Activated naive CD4-positive, alpha-beta T cell treated with anti-CD3 and anti-CD28 coated beads, Interleukin-2, amount 10 ng/mL, durations not matched to agents 7 days and 5 days (primary cell): ENCODE measurements around the gene ARL6IP5.

Experiments
- CTCF ChIA-PET: fragments of 350-600 bp; sonication (Branson Sonifier 250); formaldehyde crosslinking; loops from one replicate; lab custom pipeline; 2021; ENCODE audit warnings: antibody characterized with exemption; lab: Charles Lee
- DNase-seq: peaks from one replicate; pipeline ENCODE4 v3.0.0-alpha.2; 2020
- H3K27ac Mint-ChIP-seq: one replicate; pipeline ENCODE4 v1.8.0; 2021; ENCODE audit warnings: mild to moderate bottlenecking, moderate library complexity, mixed read lengths
- H3K27me3 Mint-ChIP-seq: one replicate; pipeline ENCODE4 v1.8.0; 2021; ENCODE audit warnings: mild to moderate bottlenecking, mixed read lengths
- H3K36me3 Mint-ChIP-seq: one replicate; pipeline ENCODE4 v1.8.0; 2021; ENCODE audit warnings: mixed read lengths
- H3K4me1 Mint-ChIP-seq: one replicate; pipeline ENCODE4 v1.8.0; 2021; ENCODE audit warnings: mixed read lengths
- H3K4me3 Mint-ChIP-seq: one replicate; pipeline ENCODE4 v1.8.0; 2021; ENCODE audit warnings: mild to moderate bottlenecking, moderate library complexity, mixed read lengths
- H3K9me3 Mint-ChIP-seq: one replicate; pipeline ENCODE4 v1.8.0; 2021; ENCODE audit warnings: mixed read lengths

Gene ARL6IP5, protein sequence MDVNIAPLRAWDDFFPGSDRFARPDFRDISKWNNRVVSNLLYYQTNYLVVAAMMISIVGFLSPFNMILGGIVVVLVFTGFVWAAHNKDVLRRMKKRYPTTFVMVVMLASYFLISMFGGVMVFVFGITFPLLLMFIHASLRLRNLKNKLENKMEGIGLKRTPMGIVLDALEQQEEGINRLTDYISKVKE

DNA sequence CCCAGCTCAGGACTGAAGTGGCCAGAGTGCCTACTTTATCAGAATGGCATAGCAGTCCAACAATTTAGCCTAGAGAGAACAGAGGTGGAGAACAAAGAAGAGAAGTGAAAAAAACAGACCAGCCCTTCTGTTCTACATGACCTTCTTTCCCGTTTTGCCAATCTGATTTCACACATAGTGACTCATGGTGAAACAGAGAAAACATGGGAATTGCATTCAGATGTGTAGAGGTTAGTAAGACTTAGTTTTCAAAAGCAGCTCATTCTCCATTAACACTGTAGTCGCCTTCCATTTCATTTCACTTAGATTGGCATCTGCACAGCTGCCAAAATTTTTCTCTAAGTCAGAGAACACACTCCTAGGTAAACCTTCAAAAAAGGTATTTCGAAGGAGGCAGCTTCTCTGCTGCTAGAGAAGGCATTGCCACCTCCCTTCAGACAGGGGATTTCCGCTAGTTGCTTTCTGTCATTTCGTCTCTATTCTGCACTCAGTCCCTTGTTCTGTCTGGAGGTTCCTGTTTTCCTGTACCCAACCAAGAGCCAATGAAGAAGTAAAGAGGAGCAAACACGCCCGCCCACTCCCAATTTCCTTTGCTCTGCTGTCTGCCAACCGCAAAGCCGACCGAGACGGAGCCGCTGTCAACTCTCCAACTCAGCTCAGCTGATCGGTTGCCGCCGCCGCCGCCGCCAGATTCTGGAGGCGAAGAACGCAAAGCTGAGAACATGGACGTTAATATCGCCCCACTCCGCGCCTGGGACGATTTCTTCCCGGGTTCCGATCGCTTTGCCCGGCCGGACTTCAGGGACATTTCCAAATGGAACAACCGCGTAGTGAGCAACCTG is at the start of gene ARL6IP5:
Gene ARL6IP5 (plus strand): TSS at position 612 of the 842 bp plus-strand sequence. CDS start 111 bp downstream, at position 723.
- peak within 1 kb of the TSS; percentile 99 for H3K27ac Mint-ChIP-seq
- peaks cover 29% of the 10 kb centered on the region for H3K36me3 Mint-ChIP-seq
- H3K4me3 Mint-ChIP-seq, result peak within 1 kb of the TSS; percentile 99
- H3K4me1 Mint-ChIP-seq, result peaks cover 62% of the 10 kb centered on the region
- CTCF ChIA-PET, result interaction anchor here (0.9 to 1.3 kb wide), 2 partner anchors 31 to 71 kb away, joined by 3 to 4 read pairs; partner anchors contain the start of gene EOGT
- H3K27me3 Mint-ChIP-seq, result no peaks in the 10 kb centered on the region
- peak; percentile 97 for DNase-seq
- no peaks in the 10 kb centered on the region for H3K9me3 Mint-ChIP-seq

DNA sequence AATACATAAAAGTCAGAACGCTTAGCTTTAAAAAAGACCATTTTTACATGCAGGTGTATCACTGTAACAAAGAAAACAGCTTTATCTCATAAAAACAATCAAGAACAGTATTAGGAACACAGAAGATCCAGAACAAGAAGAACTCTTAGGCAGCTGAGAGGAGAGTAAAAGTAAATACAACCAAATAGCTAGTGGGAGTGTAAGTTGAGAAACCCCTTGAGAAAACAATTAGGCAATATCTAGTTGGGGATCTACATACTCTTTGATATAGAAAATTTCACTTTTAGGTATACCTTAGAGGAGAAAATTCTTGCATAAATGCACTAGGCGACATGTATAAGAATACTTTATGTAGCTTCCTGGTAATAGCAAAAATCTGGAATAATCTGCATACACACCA is 40.1 kb upstream of the ARL6IP5 start:
- no peak overlapping the region for H3K27ac Mint-ChIP-seq
- DNase-seq, result no peak
- no peaks in the 10 kb centered on the region for H3K9me3 Mint-ChIP-seq
- no peaks in the 10 kb centered on the region for H3K27me3 Mint-ChIP-seq
- peaks cover 53% of the 10 kb centered on the region for H3K36me3 Mint-ChIP-seq
- CTCF ChIA-PET, result no interaction called here
- no peak overlapping the region for H3K4me3 Mint-ChIP-seq
- H3K4me1 Mint-ChIP-seq, result peaks cover 29% of the 10 kb centered on the region

DNA sequence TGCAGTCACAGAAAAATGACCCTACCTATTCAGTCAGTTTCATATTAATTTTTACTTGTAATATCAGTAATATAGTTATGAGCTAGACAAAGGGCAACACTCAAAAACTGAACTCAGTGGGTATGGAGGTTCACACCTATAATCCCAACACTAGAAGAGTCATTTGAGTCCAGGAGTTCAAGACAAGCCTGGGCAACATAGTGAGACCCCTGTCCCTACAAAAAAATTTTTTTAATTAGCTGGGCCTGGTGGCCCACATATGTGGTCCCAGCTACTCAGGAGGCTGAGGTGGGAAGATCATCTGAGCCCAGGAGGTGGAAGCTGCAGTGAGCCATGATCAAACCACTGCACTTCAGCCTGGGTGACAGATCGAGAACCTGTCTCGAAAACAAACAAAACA is 35.7 kb upstream of the ARL6IP5 start:
- CTCF ChIA-PET, result interaction anchor here (1.0 to 1.1 kb wide), 2 partner anchors 37 to 43 kb away, joined by 3 read pairs; no protein-coding TSS in a partner anchor
- H3K36me3 Mint-ChIP-seq, result peaks cover 53% of the 10 kb centered on the region
- H3K27me3 Mint-ChIP-seq, result no peaks in the 10 kb centered on the region
- peak overlapping the region; percentile 49 for H3K4me3 Mint-ChIP-seq
- H3K9me3 Mint-ChIP-seq, result no peaks in the 10 kb centered on the region
- no peak overlapping the region for H3K27ac Mint-ChIP-seq
- H3K4me1 Mint-ChIP-seq, result peaks cover 57% of the 10 kb centered on the region
- no peak for DNase-seq

DNA sequence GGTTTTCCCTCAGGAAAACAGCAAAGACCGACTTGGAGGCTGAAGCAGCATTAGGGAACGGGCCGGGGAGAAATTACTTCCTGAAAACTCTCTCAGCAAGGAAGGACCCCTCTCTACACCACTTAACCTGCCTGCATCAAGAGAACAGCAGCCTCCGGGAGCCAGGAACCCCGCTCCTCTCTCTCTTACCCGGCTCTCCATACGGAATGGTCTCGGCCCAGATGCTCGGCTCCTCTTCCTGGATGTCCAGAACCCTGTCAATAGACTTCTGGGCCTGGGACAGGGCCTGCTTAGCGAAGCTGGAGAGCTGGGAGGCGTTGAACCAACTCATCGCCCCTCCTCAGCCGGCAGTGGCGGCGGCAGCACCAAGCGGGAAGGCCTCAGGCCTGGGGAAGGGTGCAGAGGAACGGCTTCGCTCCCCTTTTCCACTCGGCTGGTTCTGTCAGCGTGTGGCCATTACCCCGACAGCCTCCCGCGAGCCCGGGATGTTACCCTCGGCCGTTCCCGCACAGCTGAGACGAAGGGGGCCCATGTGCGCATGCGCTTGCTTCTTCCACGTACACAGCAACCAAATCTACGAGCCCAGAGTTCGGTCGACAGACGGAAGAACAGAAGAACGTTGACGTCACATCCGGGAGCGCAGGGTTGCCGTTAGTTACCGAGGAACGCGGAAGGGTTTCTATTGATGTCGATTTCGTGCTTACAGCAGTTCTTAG is 32.8 kb upstream of the ARL6IP5 start, which contains the start of gene TMF1:
Gene TMF1 (minus strand): TSS at position 578 of the 716 bp plus-strand sequence. CDS start 247 bp downstream, at position 331.
- Mint-ChIP-seq H3K36me3 (peaks cover 51% of the 10 kb centered on the region), H3K9me3 (no peaks in the 10 kb centered on the region), H3K4me1 (peaks cover 55% of the 10 kb centered on the region), H3K27me3 (no peaks in the 10 kb centered on the region), H3K4me3 (peak within 1 kb of the TSS; percentile 99), H3K27ac (peak within 1 kb of the TSS; percentile 98)
- DNase-seq, result peak; percentile 99
- CTCF ChIA-PET, result interaction anchor here (0.8 to 2.1 kb wide), 7 partner anchors 13 to 40 kb away, joined by 3 to 5 read pairs (median 4); partner anchors contain the start of gene ARL6IP5

DNA sequence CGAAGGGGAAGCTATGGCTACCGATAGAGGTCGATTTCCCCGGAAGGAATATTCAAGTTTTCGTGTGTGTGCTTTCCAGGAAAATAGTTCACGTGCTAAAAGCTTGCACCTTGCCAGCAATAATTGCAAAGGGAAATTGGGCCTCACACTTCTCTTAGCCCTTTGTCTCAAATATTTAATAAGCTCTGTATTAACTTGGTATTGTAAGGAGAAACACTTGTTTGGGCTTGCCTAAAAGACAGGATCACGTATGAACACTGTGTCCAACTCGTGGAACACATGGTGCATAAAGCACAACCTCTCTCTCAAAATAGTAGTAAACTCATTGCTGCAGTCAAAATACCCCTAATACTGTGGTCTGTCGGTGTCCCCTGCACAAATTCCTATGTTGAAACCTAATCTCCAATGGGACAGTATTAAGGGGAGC is 32.3 kb upstream of the ARL6IP5 start:
- H3K4me3 Mint-ChIP-seq, result peak overlapping the region; percentile 99
- no peak for DNase-seq
- H3K36me3 Mint-ChIP-seq, result peaks cover 52% of the 10 kb centered on the region
- H3K27ac Mint-ChIP-seq, result peak overlapping the region; percentile 98
- peaks cover 57% of the 10 kb centered on the region for H3K4me1 Mint-ChIP-seq
- CTCF ChIA-PET, result interaction anchor here (0.6 to 2.1 kb wide), 8 partner anchors 13 to 388 kb away, joined by 3 to 5 read pairs (median 4); partner anchors contain the start of gene ARL6IP5
- no peaks in the 10 kb centered on the region for H3K27me3 Mint-ChIP-seq
- H3K9me3 Mint-ChIP-seq, result no peaks in the 10 kb centered on the region

DNA sequence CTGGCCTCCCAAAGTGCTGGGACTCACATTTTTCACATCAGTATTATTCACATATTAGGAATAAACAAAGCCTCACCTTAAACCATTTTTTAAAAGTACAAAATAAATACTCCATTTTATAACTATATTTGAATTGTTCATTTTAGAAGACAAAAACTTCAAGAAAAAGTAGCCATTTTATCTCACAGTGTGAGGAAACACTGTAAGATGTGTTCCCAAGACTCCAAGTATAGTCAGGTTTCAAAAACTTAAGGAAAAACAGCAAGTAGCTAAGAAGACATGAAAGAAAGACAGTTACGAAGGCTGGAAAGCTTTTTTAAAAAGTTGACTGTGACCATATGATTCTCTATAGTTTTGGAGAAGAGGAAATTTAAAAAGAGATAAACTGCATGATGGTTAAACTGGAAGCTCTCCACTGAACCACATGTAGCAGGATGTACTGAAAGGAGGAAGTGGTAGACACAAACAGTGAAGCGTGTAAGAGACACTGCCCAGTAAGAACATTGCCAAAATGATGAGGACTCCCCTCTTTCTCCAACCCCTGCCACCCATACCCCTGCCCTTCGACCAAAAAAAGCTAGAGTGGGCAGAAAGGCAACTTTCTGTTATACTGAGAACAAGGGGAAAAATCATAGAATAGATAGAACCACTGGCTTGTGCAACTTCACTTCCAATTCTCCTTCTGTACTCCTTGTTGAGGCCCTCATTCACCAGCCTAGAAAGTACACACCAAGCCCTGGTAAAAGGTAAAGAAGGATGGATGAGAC is 26.4 kb upstream of the ARL6IP5 start:
- peak; percentile 39 for DNase-seq
- H3K4me3 Mint-ChIP-seq, result no peak overlapping the region
- peaks cover 63% of the 10 kb centered on the region for H3K36me3 Mint-ChIP-seq
- H3K4me1 Mint-ChIP-seq, result peaks cover 52% of the 10 kb centered on the region
- CTCF ChIA-PET, result interaction anchor here (0.8 kb wide), 1 partner anchor 24 kb away, joined by 3 read pairs; no protein-coding TSS in a partner anchor
- peak overlapping the region; percentile 97 for H3K27ac Mint-ChIP-seq
- H3K27me3 Mint-ChIP-seq, result no peaks in the 10 kb centered on the region
- peaks cover 3% of the 10 kb centered on the region for H3K9me3 Mint-ChIP-seq

DNA sequence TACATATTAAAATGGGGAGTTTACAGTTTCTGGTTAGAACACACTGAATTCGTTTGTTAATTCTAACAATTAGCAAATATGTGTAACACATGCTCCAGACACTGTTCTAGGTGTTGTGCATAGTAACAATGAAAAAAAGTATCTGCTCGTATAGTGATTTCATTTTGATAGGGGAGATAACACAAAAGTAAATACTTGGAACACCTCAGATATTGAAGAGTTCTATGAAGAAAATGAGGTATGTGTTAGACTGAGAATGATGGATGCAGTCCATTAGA is 25.9 kb upstream of the ARL6IP5 start:
- H3K9me3 Mint-ChIP-seq, result peaks cover 3% of the 10 kb centered on the region
- CTCF ChIA-PET, result interaction anchor here (0.8 kb wide), 1 partner anchor 23 kb away, joined by 3 read pairs; no protein-coding TSS in a partner anchor
- no peak overlapping the region for H3K4me3 Mint-ChIP-seq
- no peaks in the 10 kb centered on the region for H3K27me3 Mint-ChIP-seq
- peaks cover 65% of the 10 kb centered on the region for H3K36me3 Mint-ChIP-seq
- peaks cover 56% of the 10 kb centered on the region for H3K4me1 Mint-ChIP-seq
- H3K27ac Mint-ChIP-seq, result peak overlapping the region; percentile 97
- DNase-seq, result no peak

DNA sequence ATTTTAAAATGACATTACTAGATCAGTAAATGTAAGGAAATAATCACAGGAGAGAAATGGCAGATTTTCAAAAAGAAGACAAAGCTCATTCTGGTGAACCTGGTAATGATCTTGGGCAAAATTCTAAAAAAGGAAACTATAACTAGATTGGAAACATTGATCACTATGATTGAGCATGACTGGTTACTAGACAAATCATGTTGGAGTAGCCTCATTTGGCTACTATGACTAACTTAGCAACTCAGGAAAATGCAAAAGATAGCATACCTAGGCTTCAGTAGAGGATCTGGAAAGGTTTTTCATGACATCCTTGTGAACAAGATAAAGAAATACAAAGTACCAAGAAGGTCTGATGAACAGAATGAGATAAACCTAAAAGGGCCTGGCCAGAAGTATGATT is 25.0 kb upstream of the ARL6IP5 start:
- DNase-seq, result no peak
- H3K36me3 Mint-ChIP-seq, result peaks cover 70% of the 10 kb centered on the region
- CTCF ChIA-PET, result interaction anchor here (1.8 kb wide), 1 partner anchor 11 kb away, joined by 6 read pairs; no protein-coding TSS in a partner anchor
- H3K4me1 Mint-ChIP-seq, result peaks cover 65% of the 10 kb centered on the region
- no peak overlapping the region for H3K4me3 Mint-ChIP-seq
- H3K9me3 Mint-ChIP-seq, result peaks cover 3% of the 10 kb centered on the region
- peak overlapping the region; percentile 97 for H3K27ac Mint-ChIP-seq
- no peaks in the 10 kb centered on the region for H3K27me3 Mint-ChIP-seq

DNA sequence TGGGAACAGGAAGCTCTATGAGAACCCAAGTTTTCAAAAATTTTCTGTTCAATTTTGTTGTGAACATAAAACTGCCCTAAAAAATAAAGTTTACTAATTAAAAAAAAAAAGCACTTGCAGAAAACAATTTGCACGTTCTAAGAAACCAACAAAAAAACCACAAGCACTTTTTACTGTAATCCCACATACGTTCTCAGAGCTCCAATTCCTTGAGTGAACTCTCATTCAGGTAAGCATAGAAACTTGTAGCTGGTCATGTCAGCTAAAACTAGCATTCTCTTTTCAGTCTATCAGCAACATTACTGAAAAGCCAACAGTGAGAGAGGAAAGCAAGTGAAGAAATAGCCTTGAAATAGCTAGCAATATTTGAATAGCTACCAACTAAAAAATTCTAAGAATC is 21.1 kb upstream of the ARL6IP5 start:
- Mint-ChIP-seq H3K9me3 (peaks cover 3% of the 10 kb centered on the region), H3K4me1 (peaks cover 69% of the 10 kb centered on the region), H3K27ac (peak overlapping the region; percentile 63), H3K36me3 (peaks cover 59% of the 10 kb centered on the region), H3K27me3 (no peaks in the 10 kb centered on the region), H3K4me3 (peak overlapping the region; percentile 0)
- no peak for DNase-seq
- CTCF ChIA-PET, result interaction anchor here (1.0 kb wide), 1 partner anchor 346 kb away, joined by 3 read pairs; no protein-coding TSS in a partner anchor

DNA sequence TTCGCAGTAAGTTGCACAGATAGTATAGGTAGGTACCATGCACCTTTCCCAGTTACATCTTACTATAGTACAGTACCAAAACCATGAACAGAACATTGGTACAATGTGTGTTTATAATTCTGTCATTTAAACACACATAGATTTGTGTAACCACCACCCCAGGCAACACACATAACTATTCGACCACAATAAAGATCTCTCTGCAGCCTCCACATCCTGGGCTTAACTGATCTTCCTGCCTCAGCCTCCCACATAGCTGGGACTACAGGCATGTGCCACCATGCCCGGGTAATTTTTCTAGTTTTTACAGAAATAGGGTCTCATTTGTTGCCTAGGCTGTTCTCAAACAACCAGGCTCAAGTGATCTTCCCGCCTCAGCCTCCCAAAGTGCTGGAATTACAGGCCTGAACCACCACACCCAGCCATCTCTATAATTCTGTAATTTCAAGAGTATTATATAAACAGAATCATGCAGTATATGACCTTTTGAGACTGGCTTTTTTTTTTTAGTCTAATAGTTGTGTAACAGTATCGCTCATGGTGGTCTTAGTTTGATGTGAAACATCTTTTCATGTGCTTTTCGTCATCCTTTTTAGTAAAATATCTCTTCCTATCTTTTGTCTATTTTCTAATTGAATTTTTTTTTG is 19.3 kb upstream of the ARL6IP5 start:
- Mint-ChIP-seq H3K4me3 (peak overlapping the region; percentile 40), H3K4me1 (peaks cover 52% of the 10 kb centered on the region), H3K36me3 (peaks cover 49% of the 10 kb centered on the region), H3K27me3 (no peaks in the 10 kb centered on the region), H3K9me3 (peaks cover 3% of the 10 kb centered on the region), H3K27ac (peak overlapping the region; percentile 84)
- CTCF ChIA-PET, result interaction anchor here (1.5 kb wide), 1 partner anchor 13 kb away, joined by 5 read pairs; the partner anchor contains the start of gene TMF1
- peak; percentile 51 for DNase-seq

DNA sequence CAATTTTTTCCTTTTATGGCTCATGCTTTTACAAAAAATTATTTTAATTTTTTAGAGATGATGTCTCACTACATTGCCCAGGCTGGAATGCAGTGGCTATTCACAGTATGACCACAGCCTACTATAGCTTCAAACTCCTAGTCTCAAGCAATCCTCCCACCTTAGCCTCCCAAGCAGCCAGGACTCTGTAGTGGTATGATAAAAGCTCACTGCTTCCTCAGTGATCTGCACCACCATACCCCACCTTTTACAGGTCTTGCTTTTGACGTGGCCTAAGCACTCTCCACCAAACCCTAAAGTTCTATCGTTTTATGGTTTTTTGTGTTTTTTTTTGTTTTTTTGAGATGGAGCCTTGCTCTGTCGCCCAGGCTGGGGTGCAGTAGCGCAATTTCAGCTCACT is 18.6 kb upstream of the ARL6IP5 start:
- Mint-ChIP-seq H3K27ac (peak overlapping the region; percentile 65), H3K36me3 (peaks cover 49% of the 10 kb centered on the region), H3K4me1 (peaks cover 53% of the 10 kb centered on the region), H3K4me3 (no peak overlapping the region), H3K27me3 (no peaks in the 10 kb centered on the region), H3K9me3 (no peaks in the 10 kb centered on the region)
- DNase-seq, result no peak
- CTCF ChIA-PET, result interaction anchor here (1.5 kb wide), 1 partner anchor 14 kb away, joined by 5 read pairs; the partner anchor contains the start of gene TMF1

DNA sequence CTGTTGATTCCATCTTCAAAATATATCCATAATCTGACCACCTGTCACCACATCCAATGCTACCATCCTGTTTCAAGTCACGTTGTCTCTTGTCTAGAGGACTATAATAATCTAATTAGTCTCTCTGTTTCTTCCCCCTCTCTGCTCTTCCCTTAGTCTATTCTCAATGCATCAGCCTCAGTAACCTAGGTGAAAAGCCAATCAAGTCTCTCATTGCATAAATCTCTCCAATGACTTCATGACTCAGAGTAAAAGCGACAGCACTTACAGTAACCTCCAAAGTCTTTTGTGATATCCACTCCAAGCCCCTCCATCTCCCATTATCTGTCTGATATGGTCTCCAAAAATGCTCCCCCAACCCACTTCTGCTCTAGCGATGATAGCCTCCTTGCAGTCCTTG is 11.8 kb upstream of the ARL6IP5 start:
- no peak overlapping the region for H3K4me3 Mint-ChIP-seq
- H3K27ac Mint-ChIP-seq, result no peak overlapping the region
- peaks cover 30% of the 10 kb centered on the region for H3K4me1 Mint-ChIP-seq
- no peaks in the 10 kb centered on the region for H3K9me3 Mint-ChIP-seq
- CTCF ChIA-PET, result no interaction called here
- H3K36me3 Mint-ChIP-seq, result peaks cover 48% of the 10 kb centered on the region
- H3K27me3 Mint-ChIP-seq, result no peaks in the 10 kb centered on the region
- no peak for DNase-seq
